Lower leg skin (tissue), 3 donors: ENCODE results near the gene PRDM16.

Source experiments
- POLR2A ChIP-seq, 2 donors: fragments of 450-650 bp; IDR thresholded peaks; one replicate each; pipeline ENCODE4 v1.6.1; 2016 to 2017; ENCODE audit warnings: antibody characterized with exemption in 2 of 2, mild to moderate bottlenecking in 1 of 2, moderate library complexity in 1 of 2
- TF ChIP-seq, protein P1 (sequence below), 3 donors: fragments of 450-650 bp; IDR thresholded peaks; one replicate each; pipeline ENCODE4 v1.5.1; 2016; ENCODE audit warnings: antibody characterized with exemption in 3 of 3, mild to moderate bottlenecking in 3 of 3, moderate library complexity in 2 of 3

DNA sequence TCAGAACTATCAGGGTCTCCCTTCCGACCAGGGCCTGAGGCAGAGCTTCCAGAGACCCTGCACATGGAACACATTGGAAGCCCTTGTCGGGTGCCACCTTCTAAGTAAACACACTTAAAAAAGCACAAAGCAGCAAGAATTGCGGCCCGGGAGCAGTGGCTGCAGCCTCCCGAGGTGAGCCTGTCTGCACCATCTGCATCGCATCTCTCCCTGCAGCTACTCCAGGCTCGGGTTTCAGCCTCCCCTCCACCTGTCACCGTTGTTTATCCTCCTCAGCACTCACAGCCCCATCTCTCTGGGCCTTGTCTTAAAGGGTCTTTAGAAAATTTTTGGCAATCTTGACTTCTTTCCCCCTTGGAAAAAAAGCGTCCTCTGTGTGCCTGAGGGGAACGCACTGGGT, 290.3 kb downstream of the PRDM16 start:
- TF ChIP-seq, protein P1, sequence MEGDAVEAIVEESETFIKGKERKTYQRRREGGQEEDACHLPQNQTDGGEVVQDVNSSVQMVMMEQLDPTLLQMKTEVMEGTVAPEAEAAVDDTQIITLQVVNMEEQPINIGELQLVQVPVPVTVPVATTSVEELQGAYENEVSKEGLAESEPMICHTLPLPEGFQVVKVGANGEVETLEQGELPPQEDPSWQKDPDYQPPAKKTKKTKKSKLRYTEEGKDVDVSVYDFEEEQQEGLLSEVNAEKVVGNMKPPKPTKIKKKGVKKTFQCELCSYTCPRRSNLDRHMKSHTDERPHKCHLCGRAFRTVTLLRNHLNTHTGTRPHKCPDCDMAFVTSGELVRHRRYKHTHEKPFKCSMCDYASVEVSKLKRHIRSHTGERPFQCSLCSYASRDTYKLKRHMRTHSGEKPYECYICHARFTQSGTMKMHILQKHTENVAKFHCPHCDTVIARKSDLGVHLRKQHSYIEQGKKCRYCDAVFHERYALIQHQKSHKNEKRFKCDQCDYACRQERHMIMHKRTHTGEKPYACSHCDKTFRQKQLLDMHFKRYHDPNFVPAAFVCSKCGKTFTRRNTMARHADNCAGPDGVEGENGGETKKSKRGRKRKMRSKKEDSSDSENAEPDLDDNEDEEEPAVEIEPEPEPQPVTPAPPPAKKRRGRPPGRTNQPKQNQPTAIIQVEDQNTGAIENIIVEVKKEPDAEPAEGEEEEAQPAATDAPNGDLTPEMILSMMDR (IDR thresholded peaks at IDR 0.05), result no peak
- no peak for TF ChIP-seq POLR2A (IDR thresholded peaks at IDR 0.05)
